A673 (cell line): Measurements from ENCODE around the gene NR4A3. TPM values are rescaled to one million over a fixed set of nuclear protein-coding genes. Genes with fewer than 3 reads are reported as not detected.
A peak's percentile ranks its signal among the peaks of the same experiment; 100 is the strongest.
"Not testable (repeated sequence)": the region's sequence is repeated elsewhere in the genome, so short reads cannot be mapped to it uniquely, and the experiment has no call there.

Source experiments
- BruUV-seq: library from RNA; stranded (reverse); fragments of 400-500 nt; replicated peaks from 2 replicates; lab custom pipeline; 2021; lab: Mats Ljungman, UMichigan
- CTCF ChIA-PET: fragments of 300-600 bp; sonication (Branson Sonifier 250); formaldehyde crosslinking; loops from one replicate; lab custom pipeline; 2022; ENCODE audit warnings: antibody characterized with exemption; lab: Charles Lee
- POLR2A ChIA-PET: fragments of 300-600 bp; sonication (Branson Sonifier 250); formaldehyde crosslinking; loops from one replicate; lab custom pipeline; 2022; ENCODE audit warnings: antibody characterized with exemption; ENCODE audit not compliant: low non-redundant PET; lab: Charles Lee
- DNase-seq: peaks from one replicate; pipeline ENCODE4 v3.0.0-alpha.2; 2015; ENCODE audit warnings: low spot score
- H3K27ac ChIP-seq: fragments of 200-600 bp; sonication (generic); 2 replicates; pipeline ENCODE4 v1.5.1; 2016; ENCODE audit warnings: mixed run types, low read depth, mild to moderate bottlenecking, mixed read lengths, antibody characterized with exemption, low read length; ENCODE audit not compliant: poor library complexity, severe bottlenecking
- H3K27me3 ChIP-seq: fragments of 200-600 bp; sonication (generic); replicated peaks from 2 replicates; pipeline ENCODE4 v1.6.1; 2017; ENCODE audit warnings: mixed run types, low read depth, mild to moderate bottlenecking, mixed read lengths, antibody characterized with exemption, low read length; ENCODE audit not compliant: insufficient read depth, poor library complexity
- H3K36me3 ChIP-seq: fragments of 200-600 bp; sonication (generic); 2 replicates; pipeline ENCODE4 v1.6.1; 2016; ENCODE audit warnings: mixed run types, mild to moderate bottlenecking, mixed read lengths, antibody characterized with exemption, low read length; ENCODE audit not compliant: insufficient read depth, poor library complexity, severe bottlenecking
- H3K4me1 ChIP-seq: fragments of 200-600 bp; sonication (generic); 2 replicates; pipeline ENCODE4 v1.6.1; 2017; ENCODE audit warnings: mixed run types, mild to moderate bottlenecking, mixed read lengths, antibody characterized with exemption, low read length; ENCODE audit not compliant: insufficient read depth, poor library complexity, severe bottlenecking
- H3K4me3 ChIP-seq: fragments of 200-600 bp; sonication (generic); 2 replicates; pipeline ENCODE4 v1.5.1; 2016; ENCODE audit warnings: low read depth, mixed run types, mild to moderate bottlenecking, mixed read lengths, low read length; ENCODE audit not compliant: poor library complexity, severe bottlenecking
- H3K9me3 ChIP-seq: fragments of 200-600 bp; sonication (generic); 2 replicates; pipeline ENCODE4 v1.6.1; 2016; ENCODE audit warnings: mixed run types, low read depth, mild to moderate bottlenecking, mixed read lengths, antibody characterized with exemption, low read length; ENCODE audit not compliant: poor library complexity, severe bottlenecking
- EZH2 ChIP-seq: fragments of 200-600 bp; sonication (generic); IDR thresholded peaks from 2 replicates; pipeline ENCODE4 v1.6.1; 2017; ENCODE audit warnings: borderline replicate concordance, low read depth, mild to moderate bottlenecking, mixed read lengths, antibody characterized with exemption, low read length; ENCODE audit not compliant: poor library complexity, severe bottlenecking
- intact Hi-C: fragments of 100-400 bp; cut with micrococcal nuclease; formaldehyde crosslinking; loops from one replicate; pipeline ENCODE4 v1.10.0; 2022; ENCODE audit not compliant: unreplicated experiment
- total RNA-seq: library from RNA; stranded (reverse); gene quantifications from 2 replicates; pipeline ENCODE4 v1.2.3, GENCODE V29; 2021
- TF ChIP-seq, protein P1 (sequence below): fragments of 300-800, 200-600 bp; sonication (generic); conservative IDR thresholded peaks from 2 replicates; pipeline ENCODE4 v1.5.1; 2017; ENCODE audit warnings: low read depth, mild to moderate bottlenecking, antibody characterized with exemption, low read length, moderate library complexity, mixed read lengths

Gene NR4A3
- total RNA-seq, 1 experiment from 2014 or later, result 6.4 TPM

DNA sequence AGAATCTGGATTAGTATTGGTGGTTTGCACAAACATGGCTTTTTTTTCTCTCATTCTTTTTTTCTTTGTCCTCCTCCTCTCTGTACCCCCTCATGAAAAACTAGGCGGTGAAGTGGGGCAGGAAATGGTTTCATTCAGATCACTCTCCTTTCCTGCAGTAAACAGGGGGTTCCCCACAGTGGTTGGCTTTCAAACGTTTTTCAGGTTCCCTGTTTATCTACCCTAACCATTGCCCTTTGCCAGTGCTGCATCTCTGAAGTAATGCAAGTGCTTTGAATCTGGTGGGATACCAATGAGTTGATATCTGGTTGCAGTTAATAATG is 29.8 kb downstream of the NR4A3 start:
- BruUV-seq, result no TSS peak
- H3K27me3 ChIP-seq, result no peaks in the 10 kb centered on the region
- CTCF ChIA-PET, result no interaction called here
- TF ChIP-seq EZH2, result no peak
- TF ChIP-seq, protein P1, sequence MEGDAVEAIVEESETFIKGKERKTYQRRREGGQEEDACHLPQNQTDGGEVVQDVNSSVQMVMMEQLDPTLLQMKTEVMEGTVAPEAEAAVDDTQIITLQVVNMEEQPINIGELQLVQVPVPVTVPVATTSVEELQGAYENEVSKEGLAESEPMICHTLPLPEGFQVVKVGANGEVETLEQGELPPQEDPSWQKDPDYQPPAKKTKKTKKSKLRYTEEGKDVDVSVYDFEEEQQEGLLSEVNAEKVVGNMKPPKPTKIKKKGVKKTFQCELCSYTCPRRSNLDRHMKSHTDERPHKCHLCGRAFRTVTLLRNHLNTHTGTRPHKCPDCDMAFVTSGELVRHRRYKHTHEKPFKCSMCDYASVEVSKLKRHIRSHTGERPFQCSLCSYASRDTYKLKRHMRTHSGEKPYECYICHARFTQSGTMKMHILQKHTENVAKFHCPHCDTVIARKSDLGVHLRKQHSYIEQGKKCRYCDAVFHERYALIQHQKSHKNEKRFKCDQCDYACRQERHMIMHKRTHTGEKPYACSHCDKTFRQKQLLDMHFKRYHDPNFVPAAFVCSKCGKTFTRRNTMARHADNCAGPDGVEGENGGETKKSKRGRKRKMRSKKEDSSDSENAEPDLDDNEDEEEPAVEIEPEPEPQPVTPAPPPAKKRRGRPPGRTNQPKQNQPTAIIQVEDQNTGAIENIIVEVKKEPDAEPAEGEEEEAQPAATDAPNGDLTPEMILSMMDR, result no peak
- peak overlapping the region; percentile 47 for H3K27ac ChIP-seq
- intact Hi-C loops, result no loop called here
- H3K36me3 ChIP-seq, result no peaks in the 10 kb centered on the region
- DNase-seq, result peak; percentile 12
- H3K4me3 ChIP-seq, result no peak overlapping the region
- peaks cover 18% of the 10 kb centered on the region for H3K4me1 ChIP-seq
- POLR2A ChIA-PET, result no interaction called here
- H3K9me3 ChIP-seq, result no peaks in the 10 kb centered on the region

DNA sequence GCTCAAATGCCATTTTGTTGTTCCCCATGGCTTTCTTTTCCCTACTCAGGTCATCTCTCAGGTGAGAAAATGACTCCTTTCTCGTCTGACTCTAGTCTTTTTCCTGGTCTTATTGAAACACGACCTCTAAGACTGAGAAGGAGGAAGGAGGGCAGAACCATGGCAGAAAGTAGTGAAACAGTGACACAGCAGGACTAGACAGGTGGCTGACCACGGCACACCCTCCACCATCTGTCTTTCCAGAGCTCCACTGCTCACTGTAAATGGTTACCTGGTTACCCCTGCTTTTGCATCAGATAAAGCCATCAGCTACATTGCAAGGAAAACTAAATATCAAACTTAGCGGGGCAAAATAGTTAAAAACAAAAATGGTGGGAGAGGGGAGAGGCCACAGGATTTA is 30.9 kb downstream of the NR4A3 start:
- no peak for DNase-seq
- BruUV-seq, result no TSS peak
- no peaks in the 10 kb centered on the region for H3K27me3 ChIP-seq
- H3K36me3 ChIP-seq, result no peaks in the 10 kb centered on the region
- TF ChIP-seq, protein P1, result no peak
- TF ChIP-seq EZH2, result no peak
- no peak overlapping the region for H3K27ac ChIP-seq
- no peak overlapping the region for H3K4me3 ChIP-seq
- H3K9me3 ChIP-seq, result no peaks in the 10 kb centered on the region
- CTCF ChIA-PET, result no interaction called here
- peaks cover 18% of the 10 kb centered on the region for H3K4me1 ChIP-seq
- POLR2A ChIA-PET, result no interaction called here
- intact Hi-C loops, result no loop called here

DNA sequence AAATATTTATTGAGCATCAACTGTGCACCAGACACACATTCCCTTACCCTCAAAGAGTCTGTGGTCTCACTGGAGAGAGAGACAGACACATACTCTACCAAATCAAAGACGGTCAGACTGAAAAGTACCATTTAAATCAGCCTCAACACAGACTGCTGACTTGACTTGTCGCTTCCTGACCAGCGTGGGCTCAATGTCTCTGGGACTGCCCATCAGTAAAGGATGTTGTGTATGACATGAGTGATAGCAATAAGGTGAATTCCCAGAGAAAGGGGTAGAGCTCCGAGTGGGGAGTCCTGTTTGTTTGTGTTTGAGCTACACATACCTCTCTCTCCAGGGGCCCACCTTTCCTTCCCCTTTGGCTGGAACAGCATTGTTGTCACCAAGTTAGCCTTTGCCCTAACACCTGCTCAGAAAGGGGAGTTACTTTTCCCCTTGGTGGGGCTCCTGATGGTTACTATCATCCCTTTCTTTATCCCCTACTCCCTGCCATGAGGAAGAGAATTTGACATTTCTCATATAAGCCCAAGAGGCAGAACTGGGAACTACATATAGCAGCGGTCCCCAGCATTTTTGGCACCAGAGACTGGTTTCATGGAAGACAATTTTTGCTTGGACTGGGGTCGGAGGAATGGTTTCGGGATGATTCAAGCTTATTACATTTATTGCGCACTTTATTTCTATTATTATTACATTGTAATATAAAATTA is 33.9 kb downstream of the NR4A3 start:
- DNase-seq, result no peak
- H3K9me3 ChIP-seq, result no peaks in the 10 kb centered on the region
- H3K4me1 ChIP-seq, result peaks cover 32% of the 10 kb centered on the region
- no TSS peak for BruUV-seq
- no peaks in the 10 kb centered on the region for H3K36me3 ChIP-seq
- no peaks in the 10 kb centered on the region for H3K27me3 ChIP-seq
- ChIA-PET CTCF (no interaction called here), POLR2A (no interaction called here)
- intact Hi-C loops, result no loop called here
- TF ChIP-seq EZH2, result no peak
- TF ChIP-seq, protein P1, result peak; percentile 28; the same call in 1 of the 2 replicates
- no peak overlapping the region for H3K4me3 ChIP-seq
- no peak overlapping the region for H3K27ac ChIP-seq

DNA sequence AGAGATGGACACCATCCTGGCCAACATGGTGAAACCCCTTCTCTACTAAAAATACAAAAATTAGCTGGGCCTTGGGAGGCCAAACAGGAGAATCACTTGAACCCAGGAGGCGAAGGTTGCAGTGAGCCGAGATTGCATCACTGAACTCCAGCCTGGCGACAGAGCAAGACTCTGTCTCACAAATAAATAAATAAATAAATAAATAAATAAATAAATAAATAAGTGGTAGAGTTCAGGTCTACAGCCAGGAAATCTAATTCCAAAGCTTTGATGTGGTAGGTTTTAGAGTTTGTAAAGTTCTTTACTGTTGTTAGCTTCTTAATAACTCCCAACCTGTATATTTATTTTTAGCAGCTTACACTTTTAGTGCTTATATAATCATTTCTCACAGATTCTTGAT is 35.9 kb downstream of the NR4A3 start:
- H3K27ac ChIP-seq, CTCF ChIA-PET, H3K36me3 ChIP-seq, POLR2A ChIA-PET, intact Hi-C loops, H3K9me3 ChIP-seq, H3K27me3 ChIP-seq, DNase-seq, BruUV-seq, H3K4me3 ChIP-seq: not testable (repeated sequence)
- peaks cover 27% of the 10 kb centered on the region for H3K4me1 ChIP-seq
